IMR-90 (cell line): ENCODE results near the gene SLC39A3.

ENCODE experiments used
- CHD1 ChIP-seq: IDR thresholded peaks from 2 replicates; pipeline ENCODE4 v1.6.1; 2012; ENCODE audit warnings: low read depth, low read length, improper control_type of control experiment
- CTCF ChIP-seq: conservative IDR thresholded peaks from 2 replicates; pipeline ENCODE4 v1.5.1; 2012; ENCODE audit warnings: mild to moderate bottlenecking, low read depth, low read length, improper control_type of control experiment
- ELK1 ChIP-seq: fragments of 150-350 bp; IDR thresholded peaks from 2 replicates; pipeline ENCODE4 v1.6.1; 2016; ENCODE audit warnings: low read depth, mild to moderate bottlenecking, low read length, moderate library complexity, borderline replicate concordance
- FOS ChIP-seq: fragments of 150-350 bp; IDR thresholded peaks from 2 replicates; pipeline ENCODE4 v1.6.1; 2016; ENCODE audit warnings: low read depth, low read length
- MAFK ChIP-seq: IDR thresholded peaks from 2 replicates; pipeline ENCODE4 v1.6.1; 2012; ENCODE audit warnings: low read depth, low read length, improper control_type of control experiment
- MAZ ChIP-seq: IDR thresholded peaks from 2 replicates; pipeline ENCODE4 v1.6.1; 2012; ENCODE audit warnings: low read depth, mild to moderate bottlenecking, low read length, improper control_type of control experiment, moderate library complexity, borderline replicate concordance
- MXI1 ChIP-seq: IDR thresholded peaks from 2 replicates; pipeline ENCODE4 v1.6.1; 2012; ENCODE audit warnings: low read depth, mild to moderate bottlenecking, low read length, moderate library complexity, borderline replicate concordance
- POLR2A ChIP-seq: IDR thresholded peaks from 2 replicates; pipeline ENCODE4 v1.6.1; 2012; ENCODE audit warnings: mild to moderate bottlenecking, low read depth, low read length
- RAD21 ChIP-seq: IDR thresholded peaks from 2 replicates; pipeline ENCODE4 v1.6.1; 2012; ENCODE audit warnings: low read length, improper control_type of control experiment
- RCOR1 ChIP-seq: IDR thresholded peaks from 2 replicates; pipeline ENCODE4 v1.6.1; 2012; ENCODE audit warnings: mild to moderate bottlenecking, low read length, improper control_type of control experiment; ENCODE audit not compliant: insufficient replicate concordance
- RFX5 ChIP-seq: IDR thresholded peaks from 2 replicates; pipeline ENCODE4 v1.8.0; 2012; ENCODE audit warnings: low read depth, mild to moderate bottlenecking, low read length, moderate library complexity
- USF2 ChIP-seq: fragments of 150-350 bp; IDR thresholded peaks from 2 replicates; pipeline ENCODE4 v1.6.1; 2017; ENCODE audit warnings: mild to moderate bottlenecking, antibody characterized with exemption, low read length, low read depth

- no peak for TF ChIP-seq POLR2A
- TF ChIP-seq CTCF, result no peak
- no peak for TF ChIP-seq USF2
- TF ChIP-seq RAD21, result no peak
- TF ChIP-seq RFX5, result no peak
- no peak for TF ChIP-seq FOS
- no peak for TF ChIP-seq MAZ
- TF ChIP-seq RCOR1, result no peak
- no peak for TF ChIP-seq ELK1
- TF ChIP-seq MAFK, result no peak
- TF ChIP-seq MXI1, result no peak
- no peak for TF ChIP-seq CHD1
Observed at GRCh38 chr19:2774083-2774679, 34.4 kb upstream of the SLC39A3 start.
